Stimulated activated CD4-positive, alpha-beta T cell treated with anti-CD3 and anti-CD28 coated beads, Interleukin-1b, Interleukin-23, amount 100 ng/mL, for 4 hours (primary cell): ENCODE data around the gene AP3B1.

ENCODE experiments used
- DNase-seq, 2 donors: peaks; one replicate each; pipeline ENCODE4 v3.0.0-alpha.2; 2020; ENCODE audit warnings: low read depth in 2 of 2

AP3B1 gene

GRCh38 chr5:78294248-78295034, at the start of gene AP3B1:
TSS of gene AP3B1 (minus strand) at chr5:78294698. CDS start at chr5:78294579, 119 bp downstream.
- peak; percentile 94 to 96 for DNase-seq

GRCh38 chr5:78341440-78341839, 46.9 kb upstream of the AP3B1 start:
- no peak for DNase-seq

DNA sequence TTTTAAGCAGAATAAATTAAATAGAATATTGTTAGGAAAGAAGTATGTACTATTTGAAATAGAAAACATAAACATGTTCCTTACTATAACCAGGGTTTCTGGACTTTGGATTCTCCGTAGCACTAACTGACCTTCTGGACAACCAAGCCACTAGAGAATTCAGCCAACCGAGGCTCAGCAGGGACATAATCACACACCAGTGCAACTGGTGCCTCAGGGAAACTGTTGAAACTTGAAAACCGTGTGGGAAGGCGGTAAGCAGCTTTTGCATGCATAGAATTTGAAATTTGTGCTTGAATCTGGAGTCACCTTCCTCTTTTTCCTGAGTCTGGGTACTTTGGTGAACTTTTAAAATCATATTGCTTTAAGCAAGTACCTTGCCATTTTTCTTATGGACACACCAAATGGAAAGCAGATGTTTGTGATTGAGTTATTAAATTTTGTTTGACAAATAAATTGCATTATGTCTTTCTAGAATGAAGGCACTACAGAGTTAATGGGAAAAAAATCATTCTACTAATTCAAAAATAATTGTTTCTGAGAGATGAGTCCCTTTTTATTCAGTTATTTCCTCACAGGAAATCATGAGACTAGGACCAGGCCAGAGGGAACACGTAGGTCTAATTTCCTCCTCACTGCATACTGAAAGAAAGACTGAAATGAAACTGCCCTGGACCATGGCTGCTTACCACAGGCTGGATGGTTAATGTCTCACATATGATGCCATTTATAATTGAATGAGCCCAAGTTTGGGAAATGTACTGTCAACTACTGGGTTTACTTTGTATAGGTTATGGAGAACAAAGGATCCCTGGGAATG, 45.3 kb upstream of the AP3B1 start:
- no peak for DNase-seq

DNA sequence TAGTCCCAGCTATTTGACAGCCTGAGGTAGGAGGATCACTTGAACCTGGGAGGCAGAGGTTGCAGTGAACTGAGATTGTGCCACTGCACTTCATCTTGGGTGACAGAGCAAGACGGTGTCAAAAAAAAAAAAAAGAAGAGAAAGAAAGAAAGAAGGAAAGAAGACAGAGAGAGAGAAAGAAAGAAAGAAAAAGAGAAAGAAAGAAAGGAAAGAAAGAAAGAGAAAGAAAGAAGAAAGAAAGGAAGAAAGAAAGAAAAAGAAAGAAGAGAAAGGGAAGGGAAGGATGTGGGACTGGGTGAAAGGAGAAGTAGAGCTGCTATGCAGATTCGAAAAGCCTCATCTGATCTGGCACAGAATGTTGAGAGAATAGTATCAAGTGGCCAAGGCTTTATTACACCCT, 42.2 kb upstream of the AP3B1 start:
- no peak for DNase-seq

DNA sequence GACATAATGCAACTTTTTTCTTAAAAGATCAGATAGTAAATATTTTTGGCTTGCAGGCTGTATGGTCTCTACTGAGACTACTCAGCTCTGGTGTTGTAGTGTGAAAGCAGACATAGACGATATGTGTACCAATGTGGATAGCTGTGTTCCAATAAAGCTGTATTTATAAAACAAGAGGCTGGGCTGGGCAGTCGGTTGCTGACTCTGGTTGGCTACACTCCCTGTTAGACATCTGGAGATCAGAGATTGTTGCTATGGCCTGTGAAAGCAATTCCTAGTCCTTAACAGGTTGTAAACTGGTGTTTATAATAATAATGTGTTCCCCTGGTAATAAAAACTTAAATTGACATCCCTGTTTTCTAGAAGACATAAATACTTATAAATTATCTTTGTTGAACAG, 41.5 kb upstream of the AP3B1 start:
- no peak for DNase-seq

GRCh38 chr5:78334811-78335210, 40.3 kb upstream of the AP3B1 start:
- DNase-seq: no peak

- no peak for DNase-seq
Observed at GRCh38 chr5:78331523-78332080, 37.1 kb upstream of the AP3B1 start.

- no peak for DNase-seq
Observed at GRCh38 chr5:78328585-78329173, 34.2 kb upstream of the AP3B1 start.

- DNase-seq: no peak
Observed at GRCh38 chr5:78327761-78328510, 33.4 kb upstream of the AP3B1 start.

- no peak for DNase-seq
Observed at GRCh38 chr5:78326930-78327329, 32.4 kb upstream of the AP3B1 start.

DNA sequence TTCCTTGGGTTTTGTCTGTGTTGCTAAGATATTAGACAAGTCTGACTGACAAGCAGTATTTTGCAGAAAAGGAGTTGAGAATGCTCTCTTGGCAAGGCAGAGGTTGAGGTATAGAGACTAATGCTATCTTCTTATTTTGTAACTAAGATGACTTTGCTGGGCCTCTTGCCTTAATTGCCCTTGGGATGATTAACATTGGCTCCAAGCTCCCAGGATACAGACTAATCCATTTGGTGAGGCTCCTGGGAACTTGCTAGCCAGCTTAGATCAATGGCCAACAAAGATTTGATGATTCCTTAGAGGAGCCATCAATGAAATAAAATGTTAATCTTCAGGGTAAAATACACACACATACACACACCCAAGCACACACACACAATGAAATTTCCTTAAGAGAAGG, 28.7 kb upstream of the AP3B1 start:
- DNase-seq: no peak

GRCh38 chr5:78320401-78320800, 25.9 kb upstream of the AP3B1 start:
- DNase-seq: no peak

- DNase-seq: no peak
Observed at GRCh38 chr5:78318337-78318736, 23.8 kb upstream of the AP3B1 start.

GRCh38 chr5:78317515-78317914, 23.0 kb upstream of the AP3B1 start:
- DNase-seq: no peak

DNA sequence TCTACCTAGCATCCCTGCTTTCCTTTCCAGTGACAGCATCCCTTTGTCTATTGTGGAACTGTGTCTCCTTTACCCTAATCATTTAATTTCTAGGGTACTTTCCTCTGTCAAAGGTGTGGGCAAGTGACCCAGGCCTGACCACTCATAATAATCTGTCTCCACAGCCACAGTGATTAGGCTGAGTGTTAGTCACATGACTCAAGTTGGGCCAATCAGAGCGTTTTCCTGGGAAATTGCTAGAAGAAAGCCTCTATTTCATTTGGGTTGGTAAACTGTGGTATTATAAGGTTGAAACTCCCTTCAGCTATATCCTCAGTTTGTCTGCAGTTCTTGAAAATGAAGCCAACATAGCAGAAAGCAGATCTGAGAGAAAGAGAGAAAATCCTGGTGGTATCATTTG, 14.2 kb upstream of the AP3B1 start:
- DNase-seq: no peak

GRCh38 chr5:78300464-78301045, 6.1 kb upstream of the AP3B1 start:
- no peak for DNase-seq

DNA sequence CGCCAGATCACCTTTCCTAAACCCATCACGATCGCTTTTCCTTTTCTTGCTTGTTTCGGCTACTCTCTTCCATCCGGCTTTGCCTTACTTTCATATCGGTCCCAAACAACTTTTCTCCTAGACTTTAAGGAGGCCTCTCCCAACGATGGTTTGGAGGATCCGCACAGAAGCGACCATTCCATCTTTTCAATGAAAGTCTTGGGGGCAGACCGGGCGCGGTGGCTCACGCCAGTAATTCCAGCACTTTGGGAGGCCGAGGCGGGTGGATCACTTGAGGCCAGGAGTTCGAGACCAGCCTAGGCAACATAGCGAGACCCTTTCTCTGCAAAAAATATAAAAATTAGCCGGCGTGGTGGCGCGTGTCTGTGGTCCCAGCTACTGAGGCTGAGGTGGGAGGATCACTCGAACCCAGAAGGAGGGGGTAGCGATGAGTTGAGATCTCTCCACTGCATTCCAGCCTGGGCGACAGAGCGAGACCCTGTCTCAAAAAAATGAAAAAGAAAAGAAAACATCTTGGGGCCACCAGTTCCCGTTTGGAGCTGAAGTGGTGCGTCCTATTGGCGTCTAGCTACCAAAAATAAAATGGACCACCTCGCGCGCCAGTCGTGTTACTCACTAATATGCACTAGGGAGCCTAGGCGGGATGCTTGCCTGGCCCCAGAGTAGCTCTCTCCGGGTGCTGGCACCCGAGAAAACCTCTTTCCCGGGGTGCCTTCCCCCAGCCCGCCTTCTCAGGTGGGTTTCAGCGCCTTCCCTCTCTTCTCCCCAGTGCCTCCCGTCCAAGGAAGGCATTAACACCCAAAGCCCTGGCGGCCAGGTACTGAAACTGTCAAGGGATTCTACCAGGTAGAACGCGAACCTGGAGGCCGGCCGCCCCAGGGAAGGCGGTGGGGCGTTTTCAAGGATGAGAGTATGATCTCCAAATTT, 800 bp upstream of the AP3B1 start:
- peak; percentile 25 to 37 for DNase-seq

GRCh38 chr5:78293851-78294247, 649 bp downstream of the AP3B1 start:
- no peak for DNase-seq

DNA sequence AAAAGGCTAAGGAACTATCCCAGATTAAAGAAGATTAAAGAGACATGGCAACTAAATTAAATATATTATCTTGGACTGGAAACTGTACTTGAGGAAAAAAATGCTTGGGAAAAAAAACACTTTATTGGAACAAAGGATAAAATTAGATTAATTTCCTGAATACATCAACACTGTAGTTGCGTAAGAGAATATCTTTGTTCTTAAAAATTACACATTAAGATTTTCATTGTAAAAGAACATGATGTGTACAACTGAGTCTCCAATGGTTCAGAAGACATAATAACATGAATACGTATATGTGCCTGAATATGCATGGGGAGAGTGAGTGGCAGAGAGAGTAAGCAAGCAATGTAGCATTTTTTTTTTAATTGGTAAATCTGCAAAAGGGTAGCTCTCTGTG, 2.8 kb downstream of the AP3B1 start:
- DNase-seq: no peak

DNA sequence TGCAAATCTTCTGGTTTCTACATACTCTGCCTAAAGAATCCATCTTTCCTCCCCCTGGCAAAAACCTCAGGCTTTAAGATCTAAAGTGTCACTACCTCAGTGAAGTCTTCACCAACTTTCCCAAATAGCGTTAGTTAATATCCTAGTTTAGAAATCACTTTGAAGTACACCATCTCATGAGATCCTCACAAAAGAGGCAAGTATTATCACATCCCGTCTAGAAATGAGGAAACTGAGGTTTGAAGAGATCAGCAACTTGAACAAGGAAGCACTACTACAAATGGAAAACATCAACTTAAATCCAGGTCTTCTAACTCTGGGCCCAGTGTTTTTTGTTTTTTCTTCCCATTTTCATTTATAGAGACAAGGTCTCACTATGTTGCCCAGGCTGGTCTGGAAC, 4.6 kb downstream of the AP3B1 start:
- no peak for DNase-seq
